GM12801 (cell line): ENCODE results near the gene OASL.

Source experiments
- CTCF ChIP-seq: IDR thresholded peaks from one replicate; pipeline ENCODE4 v1.5.1; 2011; ENCODE audit warnings: control low read depth; ENCODE audit not compliant: insufficient read length; ENCODE audit errors: extremely low read depth

The OASL gene

GRCh38 chr12:120988658-120989057 is 50.4 kb downstream of the OASL start:
- TF ChIP-seq CTCF, result no peak

GRCh38 chr12:120988234-120988633 is 50.8 kb downstream of the OASL start:
- no peak for TF ChIP-seq CTCF

DNA sequence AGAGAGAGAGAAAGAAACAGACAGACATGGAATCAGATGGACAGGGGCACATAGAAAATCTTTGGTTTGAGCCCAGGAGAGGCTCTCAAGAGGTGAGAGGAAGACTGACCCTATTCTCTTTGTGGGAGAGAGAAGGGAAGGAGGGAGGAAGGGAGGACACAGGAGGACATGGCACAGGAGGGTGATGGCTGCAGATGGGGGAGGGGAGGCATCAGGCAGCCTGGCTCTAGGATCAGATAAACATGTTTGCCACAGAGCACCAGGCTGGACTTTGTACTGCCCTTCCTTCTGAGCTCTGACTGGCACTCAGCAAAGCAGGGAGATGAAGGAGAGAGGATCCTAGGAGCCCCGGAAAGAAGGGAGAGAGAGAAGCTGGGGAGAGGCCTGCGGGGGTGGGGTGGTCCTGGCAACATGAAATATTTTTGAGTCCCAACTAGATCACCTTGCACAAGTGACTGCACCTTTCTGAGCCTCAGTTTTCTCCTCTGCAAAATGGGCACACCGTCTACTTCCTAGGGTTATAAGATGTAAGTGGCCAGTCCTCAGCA is 54.6 kb downstream of the OASL start:
- no peak for TF ChIP-seq CTCF

GRCh38 chr12:120983759-120984158 is 55.3 kb downstream of the OASL start:
- no peak for TF ChIP-seq CTCF

DNA sequence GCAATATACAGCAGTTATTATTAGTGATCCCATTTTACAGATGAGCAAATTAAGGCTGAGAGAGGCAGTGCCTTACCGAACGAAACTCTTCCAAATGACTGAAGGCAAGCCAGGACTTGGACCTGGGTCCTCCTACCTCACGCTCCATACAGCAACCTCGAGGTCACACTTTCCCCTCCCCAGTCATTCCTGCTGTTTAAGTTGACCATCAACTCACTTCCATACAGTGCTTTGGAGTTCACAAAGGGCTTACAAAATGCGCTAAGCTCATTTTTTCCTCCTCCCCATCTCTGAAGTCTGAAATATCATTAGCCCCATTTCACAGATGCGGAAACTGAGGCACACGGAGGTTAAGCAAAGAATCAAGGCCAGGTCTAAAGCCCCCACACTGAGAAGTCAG is 56.4 kb downstream of the OASL start:
- no peak for TF ChIP-seq CTCF

DNA sequence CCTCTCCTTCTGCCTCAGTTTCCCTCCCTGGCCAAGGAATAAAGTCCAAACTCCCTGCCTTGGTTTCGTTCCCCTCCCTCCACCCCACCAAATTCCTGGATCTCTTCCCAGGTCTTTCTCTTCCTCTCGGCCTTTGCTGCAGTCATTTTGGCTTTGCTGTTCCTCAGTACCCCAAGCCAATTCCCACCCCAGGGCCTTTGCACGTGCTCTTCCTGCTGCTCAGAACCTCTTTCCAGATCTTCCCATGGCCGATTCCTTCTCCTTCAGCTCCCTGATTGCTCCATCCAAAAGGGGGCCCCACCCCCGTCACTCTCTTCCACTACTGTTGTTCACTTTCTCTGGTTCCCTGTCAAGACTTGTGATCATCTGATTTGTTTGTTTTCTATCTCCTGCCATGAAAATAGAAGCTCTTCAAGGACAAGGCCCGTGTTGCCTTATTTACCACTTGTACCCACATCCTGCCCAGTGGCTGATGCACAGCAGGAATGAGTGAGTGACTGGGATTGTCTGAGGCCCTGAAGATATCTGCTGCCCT is 57.6 kb downstream of the OASL start:
- no peak for TF ChIP-seq CTCF

- TF ChIP-seq CTCF, result no peak
Observed at GRCh38 chr12:120980800-120981368, 58.2 kb downstream of the OASL start.
